Mammary microvascular endothelial cell (primary cell): ENCODE data around the gene ZNF322. TPM values are rescaled to one million over a fixed set of nuclear protein-coding genes. Genes with fewer than 3 reads are reported as not detected.

ENCODE experiments used
- total RNA-seq: library from RNA; depleted of rRNA; stranded (reverse); fragments of >200 nt; gene quantifications from 2 replicates; pipeline ENCODE4 v1.2.3, GENCODE V29; 2015

Gene ZNF322
- total RNA-seq, result 8.2 and 8.5 TPM in 2 replicates

DNA sequence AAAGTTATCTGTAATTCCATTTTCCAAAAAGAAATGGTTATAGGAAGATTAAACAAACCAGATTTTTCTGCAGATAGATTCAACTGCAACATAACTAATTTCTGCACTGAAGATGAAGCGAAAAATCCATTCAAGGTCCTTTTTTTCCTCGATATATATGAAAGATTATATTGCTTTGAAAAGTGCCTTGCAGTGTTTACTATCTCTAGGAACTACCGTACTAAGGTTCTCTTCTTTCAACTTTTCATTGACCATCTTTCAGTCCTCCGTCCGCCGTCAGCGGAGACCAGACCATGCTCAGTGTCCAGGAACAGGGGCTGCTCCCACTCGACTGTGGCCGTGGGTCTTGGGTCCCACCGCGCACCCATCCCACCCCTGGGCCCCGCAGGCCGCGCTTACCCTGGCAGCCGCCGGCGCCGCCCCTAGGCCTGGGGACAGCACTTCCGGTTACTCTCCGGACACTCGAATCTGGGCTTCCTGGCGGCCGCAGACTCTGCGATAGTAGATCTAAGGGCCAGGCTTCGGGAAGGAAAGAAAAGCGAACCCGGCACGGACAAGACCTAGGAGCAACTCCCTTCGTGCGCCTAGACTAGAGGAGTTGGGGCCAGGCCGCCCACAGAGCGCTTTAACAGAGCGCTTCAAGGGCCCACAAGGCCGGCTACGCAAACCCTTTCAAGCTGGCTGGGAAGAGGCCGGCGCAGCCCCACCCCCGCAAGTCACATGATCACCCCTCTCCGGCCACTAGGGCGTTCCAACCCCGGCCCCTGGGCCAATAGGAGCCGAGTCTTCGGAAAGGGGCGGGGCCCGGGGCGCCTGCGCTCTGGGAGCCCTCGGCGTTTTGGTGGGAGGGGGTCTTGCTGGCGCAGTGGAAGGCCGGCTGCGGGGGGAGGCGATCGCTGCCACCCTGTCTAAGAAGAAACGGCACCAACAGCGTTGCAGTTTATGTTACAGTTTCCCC lies at the start of gene ZNF322:
TSS of gene ZNF322 (minus strand) at position 705 of the 958 bp plus-strand sequence. CDS start 21,193 bp downstream, outside the sequence.

GRCh38 chr6:26596579-26597388 lies 62.8 kb downstream of the ZNF322 start, which contains the start of gene ABT1:
Gene ABT1, plus strand, starts transcription at chr6:26596953. Its CDS starts 30 bp downstream, at chr6:26596983.

Other genes with a start within 250 kb of the ZNF322 start
- gene BTN3A3, start 219.2 kb downstream of the ZNF322 start, total RNA-seq, result 19.0 and 20.3 TPM in 2 replicates
- gene BTN2A1, start 201.8 kb downstream of the ZNF322 start, total RNA-seq, result 6.6 and 7.9 TPM in 2 replicates
- gene BTN1A1, start 159.4 kb downstream of the ZNF322 start, total RNA-seq, result not detected in 2 replicates
- gene HMGN4, start 121.4 kb downstream of the ZNF322 start, total RNA-seq, result 63.8 and 68.4 TPM in 2 replicates
- 19.4 and 22.6 TPM in 2 replicates for gene ABT1, start 62.8 kb downstream of the ZNF322 start, total RNA-seq